Suppressor macrophage treated with lipopolysaccharide for 4 hours (primary cell): ENCODE data around the gene JMJD4.
"Not testable (repeated sequence)": the region's sequence is repeated elsewhere in the genome, so short reads cannot be mapped to it uniquely, and the experiment has no call there.

Experiments
- DNase-seq: peaks from one replicate; pipeline ENCODE4 v3.0.0-alpha.2; 2020

Gene JMJD4

DNA sequence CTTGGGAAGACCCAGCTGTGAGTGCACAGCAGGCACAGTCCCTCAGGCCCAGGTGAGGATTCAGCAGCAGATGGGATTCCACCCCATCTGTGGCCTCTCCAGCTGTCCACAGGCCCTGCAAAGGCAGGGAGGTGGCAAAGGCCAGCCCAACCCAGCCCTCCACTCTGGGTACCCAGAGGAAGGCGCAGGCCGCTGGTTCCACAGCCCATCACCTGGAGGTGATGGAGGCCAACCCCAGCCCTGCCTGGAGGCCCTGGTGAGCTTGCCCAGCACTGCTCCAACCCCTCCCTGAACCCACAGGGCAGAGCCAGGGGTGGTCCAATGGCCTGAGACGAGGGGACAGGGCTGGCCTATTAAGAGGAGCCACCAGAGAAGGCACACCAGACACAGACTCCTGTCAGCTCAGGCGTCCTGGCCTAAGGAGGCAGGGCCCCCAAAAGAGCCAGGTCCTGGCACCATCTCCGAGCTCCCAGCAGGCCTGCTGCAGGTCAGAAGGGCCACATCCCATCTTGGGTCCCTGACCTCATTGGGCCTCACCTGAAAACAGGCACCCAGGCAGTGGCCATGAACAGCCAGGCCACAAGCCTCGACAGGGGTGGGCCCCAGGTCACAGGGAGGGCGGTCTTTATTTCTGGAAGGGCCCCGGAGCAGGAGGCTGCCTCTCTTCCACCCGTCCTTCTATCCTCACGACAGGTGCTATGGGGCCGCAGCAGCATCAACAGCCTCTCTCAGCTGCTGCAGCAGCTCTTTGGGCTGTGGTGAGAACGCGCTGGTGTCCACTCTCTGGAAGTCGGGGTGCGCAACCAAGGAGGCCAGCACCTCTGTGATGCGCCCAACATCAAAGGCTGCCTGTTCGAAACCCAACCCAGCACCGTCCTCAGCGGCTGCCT lies 3.2 kb downstream of the JMJD4 start:
- DNase-seq: no peak

DNA sequence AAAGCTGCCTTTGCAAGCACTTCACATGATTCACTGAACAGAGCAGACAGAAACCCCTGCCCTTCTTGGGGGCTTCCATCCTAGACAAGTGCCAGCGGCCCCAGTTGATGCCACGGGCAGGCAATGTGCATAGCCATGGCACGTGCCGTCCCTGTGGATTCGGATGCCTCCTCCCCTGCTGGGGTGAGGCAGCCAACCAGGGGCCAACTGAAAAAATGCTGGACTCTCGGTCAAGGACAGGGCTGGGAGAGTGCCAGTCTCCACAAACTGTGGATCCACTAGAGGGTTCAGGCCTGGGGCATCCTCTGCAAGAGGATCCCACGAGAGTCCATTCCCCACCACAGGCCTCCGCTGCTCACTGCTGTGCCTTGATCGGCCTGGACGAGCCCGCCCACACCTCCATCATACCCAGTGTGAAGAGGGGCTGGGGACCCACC lies 3.8 kb downstream of the JMJD4 start:
- no peak for DNase-seq

- no peak for DNase-seq
These were observed 4.4 kb downstream of the JMJD4 start for GRCh38 chr1:227730630-227731151.

GRCh38 chr1:227729881-227730629 lies 5.0 kb downstream of the JMJD4 start:
- peak; percentile 20 for DNase-seq

- no peak for DNase-seq
These were observed 5.8 kb downstream of the JMJD4 start for GRCh38 chr1:227729144-227729880.

GRCh38 chr1:227728892-227729143 lies 6.3 kb downstream of the JMJD4 start:
- no peak for DNase-seq

DNA sequence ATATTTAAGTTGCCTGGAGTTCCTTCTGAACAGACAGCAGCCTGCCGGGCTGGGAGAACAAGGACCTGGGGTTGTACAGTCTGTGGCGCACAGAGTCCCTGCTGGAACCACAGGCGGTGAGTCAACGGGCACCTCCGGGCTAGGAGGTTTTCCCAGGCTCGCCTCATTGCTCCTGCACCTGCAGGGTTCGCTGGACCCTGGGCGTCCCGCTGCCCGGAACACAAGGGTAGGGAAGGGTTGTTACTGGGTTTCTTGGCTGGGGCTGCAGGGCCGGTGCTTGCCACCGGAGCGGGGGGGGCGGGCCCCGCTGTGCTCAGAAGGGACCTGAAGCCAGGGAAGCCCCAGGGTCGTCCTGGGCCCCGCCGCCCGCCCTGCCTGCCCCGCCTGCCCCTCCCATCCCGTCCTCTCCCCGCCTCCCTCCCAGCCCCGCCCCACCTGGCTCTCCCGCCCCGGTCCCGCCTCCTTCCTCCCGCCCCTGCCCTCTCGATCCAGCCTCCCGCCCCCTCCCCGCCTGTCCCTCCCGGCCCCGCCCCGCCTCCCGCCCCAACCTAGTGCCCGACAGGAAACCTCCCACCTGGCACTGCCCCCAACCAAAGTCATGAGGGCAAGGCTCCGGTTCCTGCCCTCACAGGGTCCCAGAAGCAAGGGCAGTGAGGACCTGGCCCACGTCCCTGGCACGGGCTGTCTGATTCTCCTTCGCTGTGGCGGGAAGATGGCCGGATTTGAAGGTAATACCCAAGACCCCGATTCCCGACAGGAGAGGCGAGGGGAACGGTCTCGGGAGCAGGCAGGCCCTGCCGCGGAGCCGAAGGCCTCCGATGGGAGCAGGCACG lies 6.8 kb downstream of the JMJD4 start:
- peak; percentile 19 for DNase-seq

- DNase-seq: no peak
These were observed 8.0 kb downstream of the JMJD4 start for GRCh38 chr1:227726924-227727599.

- DNase-seq: no peak
These were observed 8.8 kb downstream of the JMJD4 start for GRCh38 chr1:227726318-227726717.

DNA sequence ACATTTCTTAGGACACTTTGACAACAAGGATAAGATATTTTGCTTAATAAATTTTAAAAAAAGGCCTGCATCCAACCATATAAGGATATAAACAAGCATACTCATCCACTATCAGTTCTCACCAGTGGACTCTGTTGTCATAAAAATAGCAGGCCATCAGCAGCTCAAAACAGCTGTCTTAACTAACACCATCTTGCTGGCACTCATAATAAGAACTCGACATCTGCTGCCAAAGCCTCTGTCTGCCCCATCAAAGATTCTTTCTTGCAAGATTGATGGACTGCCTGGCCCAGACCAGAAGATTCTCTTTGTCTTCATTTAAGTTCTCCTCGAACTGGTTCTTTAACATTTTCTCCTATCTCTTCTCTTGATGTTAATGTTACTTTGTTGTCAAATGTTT lies 10.1 kb downstream of the JMJD4 start:
- no peak for DNase-seq

GRCh38 chr1:227723474-227723873 lies 11.6 kb downstream of the JMJD4 start:
- no peak for DNase-seq

DNA sequence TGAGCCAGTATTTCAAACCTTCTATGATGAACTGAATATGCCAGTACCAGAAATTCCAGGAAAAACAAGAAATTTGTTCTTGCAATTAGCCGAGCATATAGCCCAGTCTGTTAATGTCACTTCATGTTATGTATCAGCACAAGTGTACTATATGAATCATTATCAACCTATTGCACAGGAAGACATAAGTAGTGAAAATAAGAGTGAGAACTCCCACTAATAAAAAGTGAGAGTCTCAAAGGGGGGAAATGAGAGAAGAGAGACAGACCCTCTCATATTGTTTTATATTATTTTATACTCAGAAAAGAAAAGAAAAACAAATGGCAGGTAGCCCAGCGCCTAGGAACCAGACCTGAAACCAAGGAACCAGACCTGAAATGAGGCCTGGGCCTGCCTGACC lies 16.2 kb downstream of the JMJD4 start:
- no peak for DNase-seq

DNA sequence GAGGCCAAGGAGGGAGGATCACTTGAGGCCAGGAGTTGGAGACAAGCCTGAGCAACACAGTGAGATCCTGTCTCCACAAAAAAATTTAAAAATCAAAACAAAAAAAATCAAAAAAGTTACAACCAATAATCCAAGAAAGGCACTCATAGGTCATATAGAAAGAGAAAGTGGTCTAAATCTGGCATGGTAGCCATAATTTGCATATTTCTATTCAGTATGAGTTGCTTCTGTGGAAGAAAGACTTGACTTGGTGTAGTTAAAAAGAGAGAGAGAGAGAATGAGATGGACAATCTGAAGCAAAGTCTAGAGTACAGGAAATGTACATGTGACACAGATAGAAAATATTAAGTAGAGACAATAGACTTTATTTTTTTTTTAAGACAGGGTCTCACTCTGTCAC lies 22.5 kb downstream of the JMJD4 start:
- DNase-seq: no peak

- DNase-seq: not testable (repeated sequence)
These were observed 24.6 kb downstream of the JMJD4 start for GRCh38 chr1:227710474-227710873.

DNA sequence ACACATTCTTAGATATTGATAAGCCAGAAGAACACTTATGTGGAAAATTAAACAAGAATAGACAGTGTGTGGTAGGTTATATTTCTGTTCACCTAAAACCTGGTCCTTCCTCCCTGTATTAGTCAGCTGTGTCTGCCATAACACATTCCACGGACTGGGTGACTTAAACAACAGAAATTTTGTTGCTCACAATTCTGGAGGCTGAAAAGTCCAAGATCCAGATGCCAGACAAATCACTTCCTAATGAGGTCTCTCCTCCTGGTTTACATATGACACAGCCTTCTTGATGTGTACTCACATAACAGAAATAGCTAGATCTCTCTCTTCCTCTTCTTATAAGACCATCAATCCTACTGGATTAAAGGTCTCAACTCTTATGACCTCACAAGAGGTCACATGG lies 25.7 kb downstream of the JMJD4 start:
- no peak for DNase-seq

DNA sequence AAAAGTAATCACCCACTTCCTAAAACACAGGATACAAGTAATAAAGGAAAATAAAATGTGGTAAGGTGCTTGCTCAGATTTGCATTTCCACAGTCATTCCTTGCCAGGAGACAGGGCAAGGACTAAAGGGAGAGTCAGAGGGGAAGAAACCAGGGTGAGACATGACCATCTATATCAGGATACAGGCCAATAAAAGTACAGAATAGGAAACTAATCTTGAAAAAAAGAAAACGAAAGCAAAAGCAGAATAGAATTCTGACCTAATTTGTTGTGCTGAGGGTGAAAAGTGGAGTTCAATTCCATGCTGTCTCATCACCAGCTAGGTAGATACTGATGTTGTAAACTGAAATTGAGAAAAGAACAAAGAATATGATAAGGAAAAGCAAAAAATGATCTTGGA lies 27.3 kb downstream of the JMJD4 start:
- no peak for DNase-seq

DNA sequence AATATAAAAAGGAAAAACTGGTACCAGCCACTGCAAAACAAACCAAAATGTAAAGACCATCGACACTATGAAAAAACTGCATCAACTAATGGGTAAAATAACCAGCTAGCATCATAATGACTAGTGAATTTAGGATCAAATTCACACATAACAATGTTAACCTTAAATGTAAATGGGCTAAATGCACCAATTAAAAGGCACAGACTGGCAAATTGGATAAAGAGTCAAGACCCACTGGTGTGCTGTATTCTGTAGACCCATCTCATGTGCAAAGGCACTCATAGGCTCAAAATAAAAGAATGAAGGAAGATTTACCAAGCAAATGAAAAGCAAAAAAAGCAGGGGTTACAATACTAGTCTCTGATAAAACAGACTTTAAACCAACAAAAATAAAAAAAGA lies 33.5 kb downstream of the JMJD4 start:
- DNase-seq: not testable (repeated sequence)

GRCh38 chr1:227697321-227697864 lies 37.7 kb downstream of the JMJD4 start:
- DNase-seq: no peak

GRCh38 chr1:227685807-227686206 lies 49.3 kb downstream of the JMJD4 start:
- DNase-seq: no peak
